Thymus (tissue), 11 donors: Measurements from ENCODE around the gene RMND5B. TPM values are rescaled to one million over a fixed set of nuclear protein-coding genes. Genes with fewer than 3 reads are reported as not detected.

Source experiments
- DNase-seq, 9 donors: peaks; one replicate each; pipeline ENCODE4 v3.0.0-alpha.2; 2013; ENCODE audit warnings: low spot score in 9 of 9, low read depth in 6 of 9, missing footprints in 1 of 9
- H3K27ac ChIP-seq, 2 donors: one replicate each; pipeline ENCODE4 v1.5.1; 2013; ENCODE audit warnings: control low read depth in 1 of 2, low read depth in 1 of 2, low read length in 1 of 2, mild to moderate bottlenecking in 1 of 2, moderate library complexity in 1 of 2
- H3K27me3 ChIP-seq, 2 donors: one replicate each; pipeline ENCODE4 v1.5.1; 2013; ENCODE audit warnings: low read length in 1 of 2; ENCODE audit not compliant: control insufficient read depth in 2 of 2, insufficient read depth in 1 of 2
- H3K36me3 ChIP-seq, 2 donors: one replicate each; pipeline ENCODE4 v1.5.1; 2013; ENCODE audit warnings: low read length in 1 of 2, mild to moderate bottlenecking in 1 of 2, moderate library complexity in 1 of 2; ENCODE audit not compliant: control insufficient read depth in 2 of 2, insufficient read depth in 2 of 2
- H3K4me1 ChIP-seq, 2 donors: one replicate each; pipeline ENCODE4 v1.5.1; 2013; ENCODE audit warnings: low read length in 2 of 2; ENCODE audit not compliant: control insufficient read depth in 2 of 2, insufficient read depth in 2 of 2
- H3K4me3 ChIP-seq, 2 donors: one replicate each; pipeline ENCODE4 v1.5.1; 2013; ENCODE audit warnings: low read length in 2 of 2, control low read depth in 1 of 2, mild to moderate bottlenecking in 1 of 2
- H3K9me3 ChIP-seq, 2 donors: one replicate each; pipeline ENCODE4 v1.5.1; 2013; ENCODE audit warnings: low read length in 1 of 2, mild to moderate bottlenecking in 1 of 2; ENCODE audit not compliant: control insufficient read depth in 2 of 2, insufficient read depth in 1 of 2
- WGBS: extraction: QIAGEN DNeasy Blood & Tissue Kit; methylation state at CpG from one replicate; pipeline ENCODE4 v1.1.7; 2013; 5-methylcytosine and 5-hydroxymethylcytosine counted together
- polyA plus RNA-seq: library from polyadenylated mRNA; stranded (reverse); fragments of 200-250 nt; gene quantifications from one replicate; pipeline ENCODE4 v1.2.3, GENCODE V29; 2013
- total RNA-seq: library from RNA; stranded (reverse); fragments of 120-200 nt; gene quantifications from one replicate; pipeline ENCODE4 v1.2.4, GENCODE V29; 2013
- donor health status: healthy.

The RMND5B gene
- total and polyA plus RNA-seq, 2 donors = 24.7 to 36.1 TPM

GRCh38 chr5:178115814-178116142, 15.0 kb upstream of the RMND5B start:
- WGBS = 73% methylated on average over 7 of the region's 7 CpGs
- no peak overlapping the region for H3K4me3 ChIP-seq
- no peaks in the 10 kb centered on the region for H3K36me3 ChIP-seq
- peaks cover 46 to 76% of the 10 kb centered on the region in 2 donors for H3K27me3 ChIP-seq
- no peak for DNase-seq
- H3K9me3 ChIP-seq = peaks cover 0 to 11% of the 10 kb centered on the region in 2 donors
- peaks cover 29 to 46% of the 10 kb centered on the region in 2 donors for H3K4me1 ChIP-seq
- no peak overlapping the region for H3K27ac ChIP-seq

GRCh38 chr5:178116143-178116885, 14.5 kb upstream of the RMND5B start:
- DNase-seq = peak in 2 of 9 donors; percentile 39 to 71
- 13% methylated on average over 22 of the region's 22 CpGs for WGBS
- no peaks in the 10 kb centered on the region for H3K36me3 ChIP-seq
- H3K4me3 ChIP-seq = peak overlapping the region in 1 of 2 donors; percentile 11
- H3K4me1 ChIP-seq = peaks cover 30 to 51% of the 10 kb centered on the region in 2 donors
- peaks cover 46 to 71% of the 10 kb centered on the region in 2 donors for H3K27me3 ChIP-seq
- H3K9me3 ChIP-seq = peaks cover 0 to 11% of the 10 kb centered on the region in 2 donors
- H3K27ac ChIP-seq = no peak overlapping the region

- Histone ChIP-seq H3K9me3 (peaks cover 0 to 6% of the 10 kb centered on the region in 2 donors), H3K4me3 (no peak overlapping the region), H3K27me3 (peaks cover 38 to 55% of the 10 kb centered on the region in 2 donors), H3K4me1 (peaks cover 43 to 62% of the 10 kb centered on the region in 2 donors), H3K27ac (no peak overlapping the region), H3K36me3 (no peaks in the 10 kb centered on the region)
- WGBS = 77% methylated on average over 18 of the region's 18 CpGs
- DNase-seq = no peak
These were observed 12.7 kb upstream of the RMND5B start for GRCh38 chr5:178117923-178118701.

DNA sequence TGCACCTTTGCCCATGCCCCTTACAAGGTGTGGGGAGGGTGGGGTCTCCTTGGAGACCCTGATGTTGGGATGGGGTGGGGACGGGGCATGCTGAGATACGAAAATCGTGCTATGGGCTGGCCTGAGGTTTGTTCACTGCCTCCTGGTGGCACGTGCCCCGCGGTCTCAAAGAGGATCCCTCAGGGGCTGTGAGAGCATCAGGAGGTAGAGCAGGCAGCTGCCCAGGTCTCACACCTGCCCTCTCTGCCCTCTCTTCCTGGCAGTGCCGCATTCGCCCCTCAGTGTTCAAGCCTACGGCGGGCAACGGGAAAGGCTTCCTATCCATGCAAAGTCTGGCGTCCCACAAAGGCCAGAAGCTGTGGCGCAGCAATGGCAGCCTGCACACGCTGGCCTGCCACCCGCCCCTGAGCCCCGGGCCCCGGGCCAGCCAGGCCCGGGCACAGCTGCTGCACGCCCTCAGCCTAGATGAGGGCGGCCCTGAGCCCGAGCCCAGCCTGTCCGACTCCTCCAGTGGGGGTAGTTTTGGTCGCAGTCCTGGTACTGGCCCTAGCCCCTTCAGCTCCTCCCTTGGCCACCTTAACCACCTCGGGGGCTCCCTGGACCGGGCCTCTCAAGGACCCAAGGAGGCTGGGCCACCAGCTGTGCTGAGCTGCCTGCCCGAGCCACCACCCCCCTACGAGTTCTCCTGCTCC, 10.8 kb upstream of the RMND5B start:
- H3K4me3 ChIP-seq = no peak overlapping the region
- 96% methylated on average over 27 of the region's 27 CpGs for whole genome bisulfite sequencing
- no peak for DNase-seq
- peaks cover 32 to 57% of the 10 kb centered on the region in 2 donors for H3K4me1 ChIP-seq
- H3K27me3 ChIP-seq = peaks cover 20 to 39% of the 10 kb centered on the region in 2 donors
- H3K9me3 ChIP-seq = peaks cover 0 to 3% of the 10 kb centered on the region in 2 donors
- H3K27ac ChIP-seq = no peak overlapping the region
- H3K36me3 ChIP-seq = no peaks in the 10 kb centered on the region

DNA sequence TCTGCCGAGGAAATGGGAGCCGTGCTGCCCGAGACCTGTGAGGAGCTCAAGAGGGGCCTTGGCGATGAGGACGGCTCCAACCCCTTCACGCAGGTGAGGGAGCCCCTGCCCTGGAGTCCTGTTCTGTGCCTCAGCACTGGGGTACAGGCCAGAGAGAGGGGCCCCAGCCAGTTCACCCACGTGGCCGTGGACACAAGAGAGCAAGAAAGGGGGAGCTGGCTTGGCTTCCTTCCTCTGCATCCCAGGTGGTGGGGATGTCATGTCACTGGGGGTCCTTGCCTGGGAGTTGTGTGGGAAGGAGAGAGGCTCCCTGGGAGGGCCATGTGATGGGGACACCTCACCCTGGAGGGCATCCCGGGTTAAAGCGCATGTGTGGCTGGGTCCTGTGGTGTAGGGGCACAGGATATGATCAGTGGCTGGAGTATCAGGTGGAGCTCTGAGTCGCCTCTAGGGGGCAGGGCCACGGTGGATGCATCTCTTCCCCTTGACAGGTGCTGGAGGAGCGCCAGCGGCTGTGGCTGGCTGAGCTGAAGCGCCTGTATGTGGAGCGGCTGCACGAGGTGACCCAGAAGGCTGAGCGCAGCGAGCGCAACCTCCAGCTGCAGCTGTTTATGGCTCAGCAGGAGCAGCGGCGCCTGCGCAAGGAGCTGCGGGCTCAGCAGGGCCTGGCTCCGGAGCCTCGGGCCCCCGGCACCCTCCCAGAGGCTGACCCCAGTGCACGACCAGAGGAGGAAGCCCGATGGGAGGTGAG, 10.0 kb upstream of the RMND5B start:
- peak overlapping the region in 1 of 2 donors; percentile 49 for H3K4me3 ChIP-seq
- DNase-seq = peak; percentile 73 to 95 (median 83)
- peak overlapping the region; percentile 86 to 92 for H3K27ac ChIP-seq
- WGBS = 21% methylated on average over 29 of the region's 29 CpGs
- H3K4me1 ChIP-seq = peaks cover 32 to 50% of the 10 kb centered on the region in 2 donors
- H3K9me3 ChIP-seq = peaks cover 0 to 3% of the 10 kb centered on the region in 2 donors
- H3K27me3 ChIP-seq = peaks cover 12 to 31% of the 10 kb centered on the region in 2 donors
- H3K36me3 ChIP-seq = no peaks in the 10 kb centered on the region

- DNase-seq = peak in 3 of 9 donors; percentile 43 to 55 (median 51)
- no peaks in the 10 kb centered on the region for H3K36me3 ChIP-seq
- H3K4me3 ChIP-seq = peak overlapping the region in 1 of 2 donors; percentile 49
- H3K9me3 ChIP-seq = peaks cover 0 to 3% of the 10 kb centered on the region in 2 donors
- peaks cover 30 to 42% of the 10 kb centered on the region in 2 donors for H3K4me1 ChIP-seq
- WGBS = 78% methylated on average over 38 of the region's 38 CpGs
- H3K27ac ChIP-seq = peak overlapping the region; percentile 86 to 92
- peaks cover 4 to 23% of the 10 kb centered on the region in 2 donors for H3K27me3 ChIP-seq
These were observed 9.2 kb upstream of the RMND5B start for GRCh38 chr5:178121391-178122276.

DNA sequence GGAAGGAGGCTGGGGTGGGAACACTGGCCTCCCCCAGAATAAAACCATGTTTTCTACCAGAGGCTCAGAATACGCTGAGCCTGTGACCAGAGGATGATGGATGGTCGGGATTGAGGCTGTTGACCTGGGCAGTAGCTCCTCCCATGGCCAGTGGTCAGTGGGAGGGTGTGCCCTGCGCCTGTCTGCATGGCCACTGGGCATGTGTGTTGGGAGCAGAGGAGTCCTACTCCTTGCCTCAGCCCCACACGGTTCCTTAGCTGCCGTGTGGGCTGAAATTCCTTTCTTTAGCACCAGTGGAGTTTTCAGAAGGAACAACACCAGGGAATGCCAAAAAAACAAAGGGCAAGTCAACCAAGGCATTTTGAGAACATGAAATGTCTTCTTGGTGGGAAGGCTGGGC, 8.5 kb upstream of the RMND5B start:
- no peak for DNase-seq
- H3K27me3 ChIP-seq = peaks cover 0 to 16% of the 10 kb centered on the region in 2 donors
- H3K36me3 ChIP-seq = no peaks in the 10 kb centered on the region
- peaks cover 0 to 3% of the 10 kb centered on the region in 2 donors for H3K9me3 ChIP-seq
- no peak overlapping the region for H3K4me3 ChIP-seq
- WGBS = over 99% methylated on average over 5 of the region's 5 CpGs
- peaks cover 23 to 35% of the 10 kb centered on the region in 2 donors for H3K4me1 ChIP-seq
- no peak overlapping the region for H3K27ac ChIP-seq
